ENCODE data around the gene PLET1. TPM values are rescaled to one million over a fixed set of nuclear protein-coding genes. Genes with fewer than 3 reads are reported as not detected.
A peak's percentile ranks its signal among the peaks of the same experiment; 100 is the strongest.

The PLET1 gene
- total and polyA plus RNA-seq, 2 donors (not counting 1 experiment from before 2014, with no cell fraction given): not detected

DNA sequence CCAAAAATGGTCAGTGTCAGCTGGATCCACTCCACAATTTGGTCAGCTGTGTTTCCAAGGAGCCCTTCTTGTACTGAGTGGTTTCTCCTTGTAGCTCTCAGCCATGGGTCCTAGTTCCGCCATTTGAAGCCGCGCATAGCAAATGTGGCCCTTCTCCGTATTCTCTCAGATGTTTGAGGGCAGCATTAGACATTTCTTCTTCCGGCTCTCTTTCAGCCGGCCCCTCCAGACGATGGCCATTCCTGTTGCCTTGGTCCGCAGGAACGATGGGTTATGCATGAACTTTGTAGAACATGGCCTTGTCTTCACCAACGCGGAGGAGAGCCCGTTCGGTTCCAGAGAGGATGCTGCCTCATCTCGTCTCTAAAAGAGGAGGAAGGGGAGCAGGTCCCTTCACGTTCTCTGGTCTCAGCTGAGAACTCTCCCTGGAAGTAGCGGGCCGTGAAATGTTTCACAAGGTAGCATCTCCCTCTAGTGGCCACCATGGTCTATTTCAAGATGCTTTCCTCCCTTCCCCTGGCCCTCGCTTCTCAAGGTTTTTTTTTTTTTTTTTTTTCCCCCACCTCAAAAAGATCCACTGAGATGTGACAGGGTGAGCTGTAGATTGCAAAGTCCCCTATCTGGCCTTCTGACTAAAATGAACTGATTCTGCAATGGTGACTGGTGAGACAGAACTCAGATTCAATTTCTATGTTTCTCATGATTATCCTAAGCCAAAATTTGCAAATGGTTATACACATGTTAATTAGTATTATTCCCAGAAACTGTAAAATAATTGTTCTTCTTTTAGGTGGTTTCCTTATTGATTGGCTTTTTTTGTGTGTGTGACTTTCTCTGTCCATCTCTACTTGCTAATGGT is 19.8 kb upstream of the PLET1 start:
- H3K9ac ChIP-seq (ENCODE audit: low read length): peak overlapping the region; percentile 71
- Mint-ChIP-seq H3K27me3 (no peaks in the 10 kb centered on the region), H3K27ac (peak overlapping the region; percentile 87), H3K9me3 (ENCODE audit: insufficient read depth) (no peaks in the 10 kb centered on the region), H3K4me1 (peaks cover 18% of the 10 kb centered on the region), H3K4me3 (peak overlapping the region; percentile 98)
- H3K9me3 ChIP-seq (ENCODE audit: control extremely low read depth in 1 of 3, control insufficient read depth in 2 of 3, insufficient read depth in 1 of 3, low read length in 2 of 3): no peaks in the 10 kb centered on the region
- peak overlapping the region in 1 of 2 donors; percentile 20 for H3K27ac ChIP-seq (ENCODE audit: low read length in 2 of 2)
- intact Hi-C loops (cut with micrococcal nuclease): loop anchor here (1.0 to 10.0 kb wide), 7 partner anchors 10 to 1034 kb away; partner anchors contain the start of genes PTS, SIK2 and TTC12
- H3K4me2 ChIP-seq (replicated peaks; ENCODE audit: low read depth, low read length, poor library complexity, severe bottlenecking): peak overlapping the region; percentile 91
- peaks cover 7 to 15% of the 10 kb centered on the region in 2 donors for H3K4me1 ChIP-seq (ENCODE audit: control insufficient read depth in 2 of 2, insufficient read depth in 2 of 2, low read length in 2 of 2)
- no peaks in the 10 kb centered on the region for H4K20me1 ChIP-seq (ENCODE audit: control insufficient read depth, insufficient read depth, low read length, poor library complexity, severe bottlenecking)
- peak; percentile 87 for DNase-seq
- H3K27me3 ChIP-seq (replicated peaks in 1 of 4; ENCODE audit: control extremely low read depth in 1 of 4, control insufficient read depth in 3 of 4, insufficient read depth in 4 of 4, low read length in 3 of 4): no peaks in the 10 kb centered on the region
- POLR2A ChIA-PET: interaction anchor here (0.9 to 1.0 kb wide), 3 partner anchors 55 to 61 kb away, joined by 4 to 5 read pairs (median 5); partner anchors contain the start of gene PTS
- WGBS (ENCODE audit: insufficient coverage): 2% methylated on average over 15 of the region's 18 CpGs
- ATAC-seq (ENCODE audit: low read depth): peak; percentile 93
- peak overlapping the region; percentile 88 for H2AFZ ChIP-seq (ENCODE audit: insufficient read depth, low read depth, low read length, poor library complexity, severe bottlenecking)
- CTCF ChIA-PET: interaction anchor here (0.6 to 19.7 kb wide), 42 partner anchors 8 to 1981 kb away, joined by 3 to 471 read pairs (median 4); partner anchors contain the start of genes ALG9, DIXDC1, PTS and SDHD
- no peaks in the 10 kb centered on the region for H3K36me3 ChIP-seq (replicated peaks in 1 of 2; ENCODE audit: control extremely low read depth in 1 of 2, control insufficient read depth in 1 of 2, extremely low read depth in 1 of 2, insufficient read depth in 2 of 2, low read length in 1 of 2)
- H3K79me2 ChIP-seq (ENCODE audit: control insufficient read depth, insufficient read depth, low read length): no peaks in the 10 kb centered on the region
- peak overlapping the region; percentile 59 to 80 (median 69) for H3K4me3 ChIP-seq (ENCODE audit: control extremely low read depth in 1 of 5, extremely low read depth in 1 of 5, insufficient read depth in 1 of 5, low read depth in 2 of 5, low read length in 4 of 5)
- TF ChIP-seq, protein P1, sequence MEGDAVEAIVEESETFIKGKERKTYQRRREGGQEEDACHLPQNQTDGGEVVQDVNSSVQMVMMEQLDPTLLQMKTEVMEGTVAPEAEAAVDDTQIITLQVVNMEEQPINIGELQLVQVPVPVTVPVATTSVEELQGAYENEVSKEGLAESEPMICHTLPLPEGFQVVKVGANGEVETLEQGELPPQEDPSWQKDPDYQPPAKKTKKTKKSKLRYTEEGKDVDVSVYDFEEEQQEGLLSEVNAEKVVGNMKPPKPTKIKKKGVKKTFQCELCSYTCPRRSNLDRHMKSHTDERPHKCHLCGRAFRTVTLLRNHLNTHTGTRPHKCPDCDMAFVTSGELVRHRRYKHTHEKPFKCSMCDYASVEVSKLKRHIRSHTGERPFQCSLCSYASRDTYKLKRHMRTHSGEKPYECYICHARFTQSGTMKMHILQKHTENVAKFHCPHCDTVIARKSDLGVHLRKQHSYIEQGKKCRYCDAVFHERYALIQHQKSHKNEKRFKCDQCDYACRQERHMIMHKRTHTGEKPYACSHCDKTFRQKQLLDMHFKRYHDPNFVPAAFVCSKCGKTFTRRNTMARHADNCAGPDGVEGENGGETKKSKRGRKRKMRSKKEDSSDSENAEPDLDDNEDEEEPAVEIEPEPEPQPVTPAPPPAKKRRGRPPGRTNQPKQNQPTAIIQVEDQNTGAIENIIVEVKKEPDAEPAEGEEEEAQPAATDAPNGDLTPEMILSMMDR (IDR thresholded peaks at IDR 0.05): peak; percentile 64
- TF ChIP-seq EZH2 (IDR thresholded peaks at IDR 0.05; ENCODE audit: borderline replicate concordance, insufficient read depth, low read depth, low read length, poor library complexity, severe bottlenecking): no peak

All from B cell (primary cell).